Glomerular endothelial cell (primary cell): ENCODE measurements around the gene PLPP7. TPM values are rescaled to one million over a fixed set of nuclear protein-coding genes. Genes with fewer than 3 reads are reported as not detected.

Experiments
- total RNA-seq: library from RNA; depleted of rRNA; stranded (reverse); fragments of >200 nt; gene quantifications from 2 replicates; pipeline ENCODE4 v1.2.3, GENCODE V29; 2015

PLPP7 gene
- total RNA-seq, 1 donor from 2014 or later: 4.4 TPM

Other genes with a start within 250 kb of the PLPP7 start
- 3.1 and 6.4 TPM in 2 replicates for gene AIF1L, start 193.2 kb upstream of the PLPP7 start, total RNA-seq
- gene NUP214, start 164.1 kb upstream of the PLPP7 start, total RNA-seq: 19.4 and 36.9 TPM in 2 replicates
- 8.2 and 25.2 TPM in 2 replicates for gene FAM78A, start 13.2 kb upstream of the PLPP7 start, total RNA-seq
- 141 and 213 TPM in 2 replicates for gene PRRC2B, start 104.4 kb downstream of the PLPP7 start, total RNA-seq
- gene POMT1, start 213.2 kb downstream of the PLPP7 start, total RNA-seq: 40.0 and 43.9 TPM in 2 replicates
- 21.5 and 24.0 TPM in 2 replicates for gene UCK1, start 241.5 kb downstream of the PLPP7 start, total RNA-seq